ENCODE results near the gene MRPL28.
A peak's percentile ranks its signal among the peaks of the same experiment; 100 is the strongest.
"Not testable (repeated sequence)": the region's sequence is repeated elsewhere in the genome, so short reads cannot be mapped to it uniquely, and the experiment has no call there.

The MRPL28 gene

DNA sequence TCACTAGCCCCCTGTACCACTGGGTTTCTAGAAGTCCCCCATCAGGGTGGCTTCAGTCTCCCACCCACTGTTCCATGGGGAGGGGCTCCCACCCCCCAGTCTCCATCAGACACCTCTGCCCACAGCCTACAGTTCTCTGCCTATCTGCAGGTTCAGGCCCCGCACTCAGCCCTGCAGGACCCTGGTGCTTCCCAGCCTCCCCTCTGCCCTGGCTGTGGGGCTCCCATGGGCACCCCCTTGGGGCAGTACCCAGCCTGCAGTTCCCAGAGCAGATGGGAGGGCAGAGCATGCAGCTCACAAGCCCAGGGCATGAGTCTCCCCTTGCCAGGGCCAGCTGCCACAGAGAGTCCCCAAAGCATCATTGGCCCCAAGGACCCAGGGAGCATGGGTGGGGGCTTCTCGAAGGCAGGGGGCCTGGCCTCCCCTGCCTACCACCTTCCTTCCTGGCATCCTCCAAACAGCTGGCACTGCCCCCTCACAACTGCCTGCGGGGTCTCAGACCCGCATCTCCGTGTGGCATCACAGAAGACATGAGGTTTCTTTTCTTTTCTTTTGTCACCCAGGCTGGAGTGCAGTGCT lies 2.8 kb upstream of the MRPL28 start:
- DNase-seq = no peak

GRCh38 chr16:372302-372983 lies 2.1 kb upstream of the MRPL28 start:
- no peak for DNase-seq

GRCh38 chr16:371515-372301 lies 1.4 kb upstream of the MRPL28 start:
- no peak for DNase-seq

- no peak for DNase-seq
Measured at GRCh38 chr16:370979-371514, 709 bp upstream of the MRPL28 start.

DNA sequence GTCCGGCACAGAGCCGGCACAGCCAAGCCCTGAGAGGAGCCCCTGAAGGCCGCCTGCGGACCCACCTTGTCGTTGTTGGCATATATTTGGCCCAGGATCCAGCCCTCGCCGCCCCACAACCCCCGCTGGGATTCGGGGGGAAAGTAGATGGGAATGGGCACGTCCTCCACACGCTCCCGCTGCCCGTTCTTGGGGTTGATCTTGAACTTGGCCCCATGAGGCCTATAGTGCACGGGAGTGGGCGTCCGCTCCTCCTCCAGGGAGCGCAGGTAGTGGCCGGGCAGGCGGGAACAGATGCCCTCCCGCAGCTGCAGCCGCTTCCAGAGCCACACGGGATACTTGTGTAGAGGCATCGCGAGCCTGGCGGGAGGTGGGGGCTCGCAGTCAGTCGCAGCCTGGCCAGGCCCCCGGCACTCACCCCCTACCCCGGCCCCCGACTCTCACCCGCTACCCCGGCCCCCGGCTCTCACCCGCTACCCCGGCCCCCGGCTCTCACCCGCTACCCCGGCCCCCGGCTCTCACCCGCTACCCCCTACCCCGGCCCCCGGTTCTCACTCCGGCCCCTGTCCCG lies 387 bp downstream of the MRPL28 start:
- DNase-seq = no peak

- no peak for DNase-seq
Measured at GRCh38 chr16:369275-369865, 968 bp downstream of the MRPL28 start.

DNA sequence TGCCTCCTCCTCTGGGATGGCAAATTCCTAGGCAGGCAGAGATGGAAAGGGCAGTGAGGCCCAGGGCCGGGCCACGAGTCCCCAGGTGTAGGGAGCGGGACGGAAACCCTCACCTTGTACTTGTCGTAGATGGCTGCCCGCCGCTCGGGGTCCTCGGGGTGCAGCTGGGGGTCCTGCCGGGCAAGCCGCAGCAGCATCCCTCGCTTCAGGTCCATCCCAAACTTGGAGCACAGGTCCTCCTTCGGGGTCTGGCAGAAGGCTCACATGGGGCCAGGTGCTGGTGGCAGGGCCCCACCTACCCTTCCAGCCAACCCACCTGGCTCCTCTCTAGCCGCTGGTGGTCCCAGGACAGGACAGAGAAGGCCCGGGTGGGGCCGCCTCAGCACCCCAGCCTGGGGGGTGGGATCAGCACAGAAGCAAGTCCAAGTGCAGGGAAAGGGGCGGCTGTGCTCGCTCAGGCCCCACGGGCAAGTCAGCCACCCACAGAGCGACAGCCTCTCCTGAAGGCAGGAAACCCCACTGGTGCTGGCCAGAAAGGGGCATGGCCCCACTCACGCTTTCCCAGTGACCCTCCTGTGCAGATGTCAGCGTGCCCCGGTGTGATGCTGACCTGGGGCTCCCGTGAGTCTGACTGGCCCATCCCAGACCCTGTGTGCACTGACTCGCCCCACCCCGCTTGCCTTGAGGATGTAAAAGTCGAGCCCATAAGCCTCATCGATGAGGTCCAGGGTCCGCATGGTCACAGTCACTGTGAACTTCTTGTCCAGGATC lies 1.8 kb downstream of the MRPL28 start:
- DNase-seq = no peak

GRCh38 chr16:367333-367903 lies 2.9 kb downstream of the MRPL28 start:
- DNase-seq = no peak

DNA sequence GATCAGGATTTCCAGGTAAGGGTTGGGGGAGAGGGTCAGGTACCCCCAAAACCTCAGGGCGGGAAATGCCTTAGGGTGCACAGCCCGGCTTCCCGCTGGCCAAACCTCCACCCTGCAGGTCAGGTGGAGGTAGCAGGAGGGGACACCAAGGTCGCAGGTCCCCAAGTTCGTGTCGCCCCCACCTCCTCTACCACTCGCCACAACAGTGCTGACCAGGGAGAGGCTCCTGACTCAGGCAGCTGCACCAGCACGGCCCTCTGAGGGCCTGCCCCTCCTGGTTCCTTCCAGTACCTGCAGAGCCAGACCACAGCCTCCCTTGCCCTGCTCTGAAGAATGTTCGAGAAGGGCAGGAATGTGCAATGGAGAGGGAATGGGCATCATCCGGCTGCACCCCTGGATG lies 3.9 kb downstream of the MRPL28 start:
- no peak for DNase-seq

DNA sequence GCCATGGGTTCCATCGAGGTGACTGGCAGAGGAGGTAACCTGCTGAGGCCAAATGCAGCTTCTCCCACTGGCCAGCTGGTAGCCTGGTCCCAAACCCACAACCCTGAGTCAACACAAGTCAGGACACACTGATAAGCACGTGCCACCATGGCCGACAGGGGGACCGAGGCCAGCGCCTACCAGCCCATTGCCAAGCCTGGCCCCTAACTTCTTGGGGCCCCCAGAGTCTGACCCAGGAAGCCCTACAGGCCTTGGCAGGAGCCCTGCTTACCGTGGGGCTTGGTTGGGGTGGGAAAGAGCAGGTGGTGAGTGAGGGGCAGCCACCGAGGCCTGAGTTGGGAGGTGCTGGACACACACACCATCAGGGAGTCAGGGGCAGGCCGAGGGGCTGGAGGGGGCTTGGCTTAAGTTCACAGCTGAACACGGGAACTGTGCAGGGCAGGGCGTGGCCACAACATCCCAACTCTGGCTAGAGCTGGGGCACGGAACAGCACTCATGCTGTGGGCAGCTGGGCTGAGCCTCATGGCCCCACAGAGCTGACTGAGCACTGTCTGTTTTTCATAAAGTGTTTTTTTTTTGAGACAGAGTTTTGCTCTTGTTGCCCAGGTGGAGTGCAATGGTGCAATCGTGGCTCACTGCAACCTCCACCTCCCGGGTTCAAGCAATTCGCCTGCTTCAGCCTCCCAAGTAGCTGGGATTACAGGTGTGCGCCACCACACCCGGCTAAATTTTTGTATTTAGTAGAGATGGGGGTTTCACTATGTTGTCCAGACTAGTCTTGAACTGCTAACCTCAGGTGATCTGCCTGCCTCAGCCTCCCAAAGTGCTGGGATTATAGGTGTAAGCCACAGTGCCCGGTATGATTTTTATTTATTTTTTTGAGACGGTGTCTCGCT lies 5.5 kb downstream of the MRPL28 start:
- DNase-seq = no peak

DNA sequence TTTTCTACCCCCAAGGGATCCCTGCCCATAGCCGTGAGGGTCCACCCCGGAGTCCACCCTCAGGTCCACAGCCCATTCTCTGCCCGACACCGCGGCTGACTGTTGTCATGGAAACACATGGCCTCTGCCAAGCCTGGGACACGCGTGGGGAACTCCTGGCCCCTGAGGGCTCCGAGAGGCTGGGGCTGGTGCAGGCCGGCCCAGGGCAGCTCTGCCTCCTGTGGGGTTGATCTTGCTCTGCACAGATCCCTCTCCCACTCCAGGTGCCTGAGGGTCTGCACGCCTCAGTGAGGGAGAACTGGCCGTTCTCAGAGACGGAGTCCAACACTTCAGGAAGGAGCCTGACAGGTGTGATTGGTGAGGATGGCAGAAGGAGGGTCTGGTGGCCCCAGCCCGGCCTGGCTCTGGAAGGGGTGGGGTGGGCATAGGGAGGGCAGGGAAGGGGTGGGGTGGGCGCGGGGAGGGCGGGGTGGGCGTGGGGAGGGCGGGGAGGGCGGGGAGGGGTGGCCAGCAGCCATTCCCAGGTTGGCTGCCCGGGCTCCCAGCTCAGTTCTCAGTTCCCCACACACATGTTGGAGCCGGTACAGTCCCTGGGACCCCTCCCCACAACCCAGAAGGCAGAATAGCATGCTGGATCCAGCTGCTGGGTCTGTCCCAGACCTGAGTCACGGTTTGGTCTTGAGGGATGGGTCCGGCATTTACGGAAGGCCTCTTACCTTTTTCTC lies 6.4 kb downstream of the MRPL28 start:
- DNase-seq = no peak

- no peak for DNase-seq
Measured at GRCh38 chr16:363110-363765, 7.1 kb downstream of the MRPL28 start.

DNA sequence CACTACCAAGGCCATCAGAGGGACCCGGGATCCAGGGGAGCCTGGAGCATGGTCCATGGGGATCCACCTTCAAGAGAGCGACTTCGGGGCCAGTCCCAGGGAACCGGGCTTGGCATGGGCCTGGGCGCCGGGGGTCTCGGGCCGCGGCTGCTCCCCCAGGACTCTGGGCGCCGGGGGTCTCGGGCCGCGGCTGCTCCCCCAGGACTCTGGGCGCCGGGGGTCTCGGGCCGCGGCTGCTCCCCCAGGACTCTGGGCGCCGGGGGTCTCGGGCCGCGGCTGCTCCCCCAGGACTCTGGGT lies 7.7 kb downstream of the MRPL28 start:
- not testable (repeated sequence) for DNase-seq

DNA sequence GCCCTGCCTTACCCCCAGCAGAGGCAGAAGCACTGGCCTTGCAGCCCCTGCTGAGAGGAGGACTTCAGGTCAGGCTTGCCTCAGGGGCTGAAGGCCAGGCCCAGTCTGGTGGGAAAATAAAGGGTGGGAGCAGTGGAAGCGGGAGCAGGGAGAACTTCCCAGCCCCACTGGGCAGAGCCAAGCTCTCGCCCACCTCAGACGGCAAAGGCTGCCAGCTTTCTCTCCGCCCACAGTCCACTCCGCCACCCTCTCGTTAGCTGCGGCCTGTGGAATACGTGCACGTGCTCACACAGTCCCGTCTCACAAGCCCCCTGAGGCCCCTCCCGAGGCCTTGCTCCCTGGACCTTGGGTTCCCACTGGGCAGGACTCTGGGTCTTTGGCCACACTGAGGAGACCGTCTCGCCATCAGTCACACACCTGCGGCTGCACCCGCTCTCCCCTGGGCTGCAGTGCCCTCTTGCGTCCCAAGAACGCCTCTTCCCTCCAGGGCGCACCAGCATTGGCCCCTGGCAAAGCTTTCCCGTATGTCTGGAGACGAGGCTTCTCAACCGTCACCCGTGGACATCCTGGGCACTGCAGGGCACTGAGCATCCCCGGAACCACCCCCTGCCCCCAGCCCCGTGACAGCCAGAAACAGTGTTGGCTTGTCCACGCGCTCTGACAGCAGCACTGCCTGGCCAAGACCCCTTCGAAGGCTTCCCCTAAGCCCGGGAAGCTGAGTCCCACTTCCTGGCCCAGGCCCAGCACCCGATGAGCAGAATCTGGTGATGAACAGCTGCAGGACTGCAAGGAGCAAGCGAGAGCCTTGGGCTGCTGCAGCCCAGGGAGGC lies 8.3 kb downstream of the MRPL28 start:
- DNase-seq = peak; percentile 36

DNA sequence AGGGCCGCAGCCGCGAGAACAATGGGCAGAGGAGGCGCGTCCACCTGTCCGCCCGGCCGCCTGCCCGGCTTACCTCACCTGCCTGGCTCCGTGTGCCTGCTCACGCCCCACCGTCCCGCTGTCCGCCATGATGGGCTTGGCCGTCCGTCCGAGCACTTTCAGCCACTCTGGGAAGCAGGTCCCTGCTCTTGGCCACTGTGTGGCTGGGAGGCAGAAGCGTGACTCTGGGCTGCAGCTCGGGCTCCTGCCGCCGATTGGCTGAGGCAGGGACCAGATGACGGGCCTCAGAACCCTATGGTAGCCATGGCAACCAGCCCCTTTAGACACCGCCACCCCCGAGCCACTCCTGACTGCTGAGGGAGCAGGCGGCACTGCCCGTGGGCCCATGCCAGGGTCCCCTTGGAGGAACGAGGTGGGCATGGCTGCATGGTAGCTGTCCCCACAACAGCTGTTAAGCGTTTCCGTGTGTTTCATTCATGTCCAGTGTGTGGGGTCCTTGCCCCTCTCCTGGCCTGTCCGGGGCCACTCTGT lies 8.9 kb downstream of the MRPL28 start:
- no peak for DNase-seq

GRCh38 chr16:360698-361336 lies 9.5 kb downstream of the MRPL28 start:
- no peak for DNase-seq

GRCh38 chr16:359871-360697 lies 10.3 kb downstream of the MRPL28 start:
- DNase-seq = no peak

Data from T1000 (cell line).